IPS DF 19.7 (cell line): ENCODE results near the gene WFDC1.

Experiments used
- DNase-seq: peaks from one replicate; pipeline ENCODE4 v3.0.0-alpha.2; 2013; ENCODE audit warnings: low read depth, low spot score

The WFDC1 gene

GRCh38 chr16:84294531-84295142, at the start of gene WFDC1:
TSS of gene WFDC1 (plus strand) at chr16:84294878. CDS start at chr16:84294972, 94 bp downstream.
- DNase-seq: no peak

GRCh38 chr16:84245956-84246678, 48.6 kb upstream of the WFDC1 start:
- DNase-seq: no peak

- DNase-seq: no peak
Observed at GRCh38 chr16:84246679-84247077, 48.0 kb upstream of the WFDC1 start.

GRCh38 chr16:84247331-84247730, 47.3 kb upstream of the WFDC1 start:
- no peak for DNase-seq

- DNase-seq: no peak
Observed at GRCh38 chr16:84247844-84248243, 46.8 kb upstream of the WFDC1 start.

GRCh38 chr16:84252184-84252583, 42.5 kb upstream of the WFDC1 start:
- no peak for DNase-seq

- no peak for DNase-seq
Observed at GRCh38 chr16:84253173-84253572, 41.5 kb upstream of the WFDC1 start.

GRCh38 chr16:84254062-84254461, 40.6 kb upstream of the WFDC1 start:
- DNase-seq: no peak

GRCh38 chr16:84255050-84255810, 39.4 kb upstream of the WFDC1 start:
- DNase-seq: no peak

- no peak for DNase-seq
Observed at GRCh38 chr16:84258266-84258665, 36.4 kb upstream of the WFDC1 start.

GRCh38 chr16:84259691-84260090, 35.0 kb upstream of the WFDC1 start:
- DNase-seq: no peak

GRCh38 chr16:84260766-84261554, 33.7 kb upstream of the WFDC1 start:
- DNase-seq: no peak

GRCh38 chr16:84262031-84262430, 32.6 kb upstream of the WFDC1 start:
- no peak for DNase-seq

- no peak for DNase-seq
Observed at GRCh38 chr16:84262939-84263338, 31.7 kb upstream of the WFDC1 start.

GRCh38 chr16:84266451-84266850, 28.2 kb upstream of the WFDC1 start:
- DNase-seq: peak; percentile 80

GRCh38 chr16:84267380-84267779, 27.3 kb upstream of the WFDC1 start:
- DNase-seq: no peak

- no peak for DNase-seq
Observed at GRCh38 chr16:84268291-84269040, 26.2 kb upstream of the WFDC1 start.

GRCh38 chr16:84270071-84270470, 24.6 kb upstream of the WFDC1 start:
- no peak for DNase-seq

GRCh38 chr16:84270531-84270930, 24.1 kb upstream of the WFDC1 start:
- DNase-seq: no peak

- DNase-seq: no peak
Observed at GRCh38 chr16:84271037-84271436, 23.6 kb upstream of the WFDC1 start.

GRCh38 chr16:84271866-84272265, 22.8 kb upstream of the WFDC1 start:
- no peak for DNase-seq
